Right lobe of liver (tissue), 4 donors: ENCODE data around the gene PAGE3.

Experiments
- POLR2A ChIP-seq: fragments of 450-650 bp; IDR thresholded peaks from one replicate; pipeline ENCODE4 v1.6.1; 2017; ENCODE audit warnings: antibody characterized with exemption, mild to moderate bottlenecking
- TF ChIP-seq, protein P1 (sequence below), 4 donors: fragments of 200-600 bp in 3 of 4; fragments of 450-650 bp in 1 of 4; IDR thresholded peaks; one replicate each; pipeline versions ENCODE4 v1.5.1 to v1.8.0; 2016 to 2022; ENCODE audit warnings: antibody characterized with exemption in 4 of 4, mild to moderate bottlenecking in 2 of 4
- donor health status: DM: no; HTN: no; CAD: no.
- donor health status: DM: no; HTN: no; CAD: no.
- donor health status: DM: no; HTN: yes; CAD: no.

DNA sequence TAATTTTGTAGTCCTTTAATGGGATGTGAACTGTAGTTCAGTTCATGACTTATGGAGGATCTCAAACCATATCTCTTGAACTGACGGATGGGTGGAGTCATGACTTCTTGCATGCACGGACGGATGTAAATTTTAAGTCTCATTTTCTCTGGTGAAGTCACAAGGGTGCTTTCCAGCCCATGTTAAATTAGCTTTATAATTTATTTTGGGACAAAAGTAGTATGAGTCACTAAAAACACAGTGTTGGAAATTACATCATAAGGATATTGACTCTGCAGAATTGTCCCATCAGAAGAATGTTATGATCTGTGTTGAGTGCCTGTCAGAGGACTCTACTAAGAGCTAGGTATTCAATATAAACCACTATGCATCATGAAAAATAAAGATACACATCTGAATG, 51.3 kb downstream of the PAGE3 start:
- TF ChIP-seq, protein P1, sequence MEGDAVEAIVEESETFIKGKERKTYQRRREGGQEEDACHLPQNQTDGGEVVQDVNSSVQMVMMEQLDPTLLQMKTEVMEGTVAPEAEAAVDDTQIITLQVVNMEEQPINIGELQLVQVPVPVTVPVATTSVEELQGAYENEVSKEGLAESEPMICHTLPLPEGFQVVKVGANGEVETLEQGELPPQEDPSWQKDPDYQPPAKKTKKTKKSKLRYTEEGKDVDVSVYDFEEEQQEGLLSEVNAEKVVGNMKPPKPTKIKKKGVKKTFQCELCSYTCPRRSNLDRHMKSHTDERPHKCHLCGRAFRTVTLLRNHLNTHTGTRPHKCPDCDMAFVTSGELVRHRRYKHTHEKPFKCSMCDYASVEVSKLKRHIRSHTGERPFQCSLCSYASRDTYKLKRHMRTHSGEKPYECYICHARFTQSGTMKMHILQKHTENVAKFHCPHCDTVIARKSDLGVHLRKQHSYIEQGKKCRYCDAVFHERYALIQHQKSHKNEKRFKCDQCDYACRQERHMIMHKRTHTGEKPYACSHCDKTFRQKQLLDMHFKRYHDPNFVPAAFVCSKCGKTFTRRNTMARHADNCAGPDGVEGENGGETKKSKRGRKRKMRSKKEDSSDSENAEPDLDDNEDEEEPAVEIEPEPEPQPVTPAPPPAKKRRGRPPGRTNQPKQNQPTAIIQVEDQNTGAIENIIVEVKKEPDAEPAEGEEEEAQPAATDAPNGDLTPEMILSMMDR (IDR thresholded peaks at IDR 0.05): no peak
- TF ChIP-seq POLR2A: no peak
